ENCODE measurements around the gene MAST3. TPM values are rescaled to one million over a fixed set of nuclear protein-coding genes. Genes with fewer than 3 reads are reported as not detected.
"Not testable (repeated sequence)": the region's sequence is repeated elsewhere in the genome, so short reads cannot be mapped to it uniquely, and the experiment has no call there.

MAST3 gene
- total and polyA plus RNA-seq, 7 experiments from 2014 or later: 10.2 to 58.7 (median 37.4) TPM

DNA sequence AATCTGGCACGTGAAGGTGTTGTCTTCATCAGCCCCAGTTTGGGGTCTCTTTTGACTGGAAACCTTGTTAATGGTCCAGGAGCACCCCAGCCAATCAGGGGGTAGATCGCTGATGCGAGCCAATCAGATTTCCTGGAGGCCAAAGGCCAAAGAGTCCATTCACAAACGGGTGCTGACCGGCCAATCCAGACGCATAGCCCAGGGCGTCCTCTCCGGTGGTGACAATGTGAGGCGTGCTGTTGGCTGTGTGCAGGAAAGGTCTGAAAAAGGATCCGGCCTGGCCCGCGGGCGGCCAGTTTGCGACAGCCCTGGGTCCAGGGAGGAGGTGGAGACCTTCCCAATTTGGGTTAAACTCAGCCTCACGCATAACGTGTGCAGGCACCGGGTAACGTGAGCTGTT is 3.1 kb downstream of the MAST3 start:
- H3K27ac Mint-ChIP-seq: peak overlapping the region in 1 of 9 donors; percentile 25

DNA sequence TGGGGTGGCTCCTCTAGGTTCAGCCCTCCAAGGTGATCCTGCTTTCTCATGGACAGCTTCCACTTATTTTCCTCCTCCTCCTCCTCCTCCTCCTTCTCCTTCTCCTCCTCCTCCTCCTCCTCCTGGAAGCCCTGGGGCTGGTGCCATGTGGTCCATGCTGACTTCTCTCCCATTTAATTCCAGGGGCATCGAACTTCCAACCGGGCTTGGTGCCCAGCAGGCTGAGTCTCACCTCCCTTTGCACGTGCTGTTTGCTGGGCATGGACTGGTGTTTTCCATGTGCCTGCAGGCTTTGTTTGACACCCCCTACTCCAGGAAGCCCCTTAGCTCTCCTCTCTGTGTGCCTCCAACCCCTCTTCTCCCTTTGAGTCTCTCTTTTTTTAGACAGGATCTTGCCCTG is 3.7 kb downstream of the MAST3 start:
- intact Hi-C loops (cut with micrococcal nuclease): no loop called here
- ChIA-PET POLR2A (interaction anchor here (0.6 kb wide), 2 partner anchors 70 to 250 kb away, joined by 3 read pairs; no protein-coding TSS in a partner anchor), CTCF (no interaction called here)
- no peaks in the 10 kb centered on the region for H3K9me3 ChIP-seq (ENCODE audit: control insufficient read depth in 2 of 3, low read length in 3 of 3)
- peaks cover 0 to 18% (median 0%) of the 10 kb centered on the region in 5 donors for H3K27me3 Mint-ChIP-seq
- peaks cover 18 to 42% (median 38%) of the 10 kb centered on the region in 7 donors for H3K4me1 Mint-ChIP-seq
- H3K4me3 ChIP-seq (ENCODE audit: low read length): no peak overlapping the region
- H3K27ac Mint-ChIP-seq: peak overlapping the region in 3 of 9 donors; percentile 19 to 72 (median 25)
- H3K36me3 Mint-ChIP-seq: peaks cover 0 to 4% (median 2%) of the 10 kb centered on the region in 5 donors
- DNase-seq (no peak), ATAC-seq (no peak)
- H3K27me3 ChIP-seq (ENCODE audit: control insufficient read depth in 2 of 2, insufficient read depth in 2 of 2, low read length in 2 of 2): no peaks in the 10 kb centered on the region
- H3K36me3 ChIP-seq (ENCODE audit: control insufficient read depth in 2 of 3, insufficient read depth in 3 of 3, low read length in 3 of 3): no peaks in the 10 kb centered on the region
- no peak overlapping the region for H3K27ac ChIP-seq (ENCODE audit: low read depth, low read length)
- H3K4me3 Mint-ChIP-seq: no peak overlapping the region
- peaks cover 13 to 23% of the 10 kb centered on the region in 2 donors for H3K4me1 ChIP-seq (ENCODE audit: control insufficient read depth in 2 of 2, insufficient read depth in 2 of 2, low read length in 2 of 2)
- H3K9me3 Mint-ChIP-seq: no peaks in the 10 kb centered on the region

More for the DNA sequence above, 3.1 kb downstream of the MAST3 start:
- H3K4me3 ChIP-seq (ENCODE audit: low read length): no peak overlapping the region
- ChIA-PET POLR2A (interaction anchor here (0.6 to 15.6 kb wide), 2 partner anchors 6 to 249 kb away, joined by 3 to 169 read pairs; no protein-coding TSS in a partner anchor), CTCF (no interaction called here)
- DNase-seq (no peak), ATAC-seq (no peak)
- no peaks in the 10 kb centered on the region for H3K9me3 ChIP-seq (ENCODE audit: control insufficient read depth in 2 of 3, low read length in 3 of 3)
- H3K4me1 ChIP-seq (ENCODE audit: control insufficient read depth in 2 of 2, insufficient read depth in 2 of 2, low read length in 2 of 2): peaks cover 13 to 23% of the 10 kb centered on the region in 2 donors
- H3K4me1 Mint-ChIP-seq: peaks cover 18 to 45% (median 39%) of the 10 kb centered on the region in 7 donors
- intact Hi-C loops (cut with micrococcal nuclease): no loop called here
- H3K4me3 Mint-ChIP-seq: no peak overlapping the region
- H3K36me3 ChIP-seq (ENCODE audit: control insufficient read depth in 2 of 3, insufficient read depth in 3 of 3, low read length in 3 of 3): no peaks in the 10 kb centered on the region
- H3K27ac ChIP-seq (ENCODE audit: low read depth, low read length): no peak overlapping the region
- peaks cover 0 to 18% (median 0%) of the 10 kb centered on the region in 5 donors for H3K27me3 Mint-ChIP-seq
- peaks cover 0 to 4% (median 2%) of the 10 kb centered on the region in 5 donors for H3K36me3 Mint-ChIP-seq
- H3K27me3 ChIP-seq (ENCODE audit: control insufficient read depth in 2 of 2, insufficient read depth in 2 of 2, low read length in 2 of 2): no peaks in the 10 kb centered on the region
- H3K9me3 Mint-ChIP-seq: no peaks in the 10 kb centered on the region

GRCh38 chr19:18102916-18103542 is 5.5 kb downstream of the MAST3 start:
- H3K27ac ChIP-seq (ENCODE audit: low read depth, low read length): no peak overlapping the region
- H3K36me3 ChIP-seq (ENCODE audit: control insufficient read depth in 2 of 3, insufficient read depth in 3 of 3, low read length in 3 of 3): no peaks in the 10 kb centered on the region
- CTCF ChIA-PET: interaction anchor here (0.6 to 0.9 kb wide), 2 partner anchors 14 kb away, joined by 3 read pairs; no protein-coding TSS in a partner anchor
- peak overlapping the region in 1 of 9 donors; percentile 28 for H3K27ac Mint-ChIP-seq
- H3K4me3 ChIP-seq (ENCODE audit: low read length): no peak overlapping the region
- H3K27me3 ChIP-seq (ENCODE audit: control insufficient read depth in 2 of 2, insufficient read depth in 2 of 2, low read length in 2 of 2): no peaks in the 10 kb centered on the region
- H3K4me3 Mint-ChIP-seq: peak overlapping the region in 4 of 10 donors; percentile 17 to 77 (median 74)
- peaks cover 0 to 4% (median 2%) of the 10 kb centered on the region in 5 donors for H3K36me3 Mint-ChIP-seq
- intact Hi-C loops (cut with micrococcal nuclease): no loop called here
- H3K4me1 Mint-ChIP-seq: peaks cover 23 to 35% (median 30%) of the 10 kb centered on the region in 7 donors
- DNase-seq: no peak
- H3K9me3 ChIP-seq (ENCODE audit: control insufficient read depth in 2 of 3, low read length in 3 of 3): no peaks in the 10 kb centered on the region
- POLR2A ChIA-PET: interaction anchor here (0.7 to 10.7 kb wide), 2 partner anchors 10 to 17 kb away, joined by 3 to 169 read pairs; partner anchors contain the start of genes IL12RB1 and MAST3
- H3K27me3 Mint-ChIP-seq: peaks cover 0 to 18% (median 0%) of the 10 kb centered on the region in 5 donors
- H3K9me3 Mint-ChIP-seq: no peaks in the 10 kb centered on the region
- no peak for ATAC-seq
- H3K4me1 ChIP-seq (ENCODE audit: control insufficient read depth in 2 of 2, insufficient read depth in 2 of 2, low read length in 2 of 2): peaks cover 12 to 22% of the 10 kb centered on the region in 2 donors

- POLR2A ChIA-PET: interaction anchor here (2.0 to 10.7 kb wide), 2 partner anchors 12 to 176 kb away, joined by 4 to 169 read pairs; partner anchors contain the start of genes IL12RB1, JUND and MAST3
- CTCF ChIA-PET: interaction anchor here (1.1 to 1.3 kb wide), 2 partner anchors 9 to 13 kb away, joined by 3 to 6 read pairs; no protein-coding TSS in a partner anchor
- Mint-ChIP-seq H3K9me3 (no peaks in the 10 kb centered on the region), H3K4me1 (peaks cover 14 to 28% (median 25%) of the 10 kb centered on the region in 7 donors), H3K4me3 (peak overlapping the region; percentile 73 to 85 (median 77)), H3K27me3 (peaks cover 0 to 6% (median 0%) of the 10 kb centered on the region in 5 donors), H3K27ac (peak overlapping the region in 8 of 9 donors; percentile 28 to 71 (median 58)), H3K36me3 (peaks cover 0 to 4% (median under 1%) of the 10 kb centered on the region in 5 donors)
- intact Hi-C loops (cut with micrococcal nuclease): loop anchor here (2.0 kb wide), 1 partner anchor 14 kb away; no protein-coding TSS in a partner anchor
- Histone ChIP-seq H3K9me3 (ENCODE audit: control insufficient read depth in 2 of 3, low read length in 3 of 3) (no peaks in the 10 kb centered on the region), H3K27ac (ENCODE audit: low read depth, low read length) (peak overlapping the region; percentile 64), H3K27me3 (ENCODE audit: control insufficient read depth in 2 of 2, insufficient read depth in 2 of 2, low read length in 2 of 2) (no peaks in the 10 kb centered on the region), H3K4me3 (ENCODE audit: low read length) (peak overlapping the region; percentile 72), H3K36me3 (ENCODE audit: control insufficient read depth in 2 of 3, insufficient read depth in 3 of 3, low read length in 3 of 3) (no peaks in the 10 kb centered on the region), H3K4me1 (ENCODE audit: control insufficient read depth in 2 of 2, insufficient read depth in 2 of 2, low read length in 2 of 2) (peaks cover 4 to 6% of the 10 kb centered on the region in 2 donors)
- DNase-seq (no peak), ATAC-seq (no peak)
These were observed 7.2 kb downstream of the MAST3 start for GRCh38 chr19:18104793-18105131.

- not testable (repeated sequence) for H3K27ac ChIP-seq (ENCODE audit: low read depth, low read length); H3K9me3 ChIP-seq (ENCODE audit: control insufficient read depth in 2 of 3, low read length in 3 of 3); DNase-seq; H3K9me3 Mint-ChIP-seq; H3K36me3 Mint-ChIP-seq; H3K36me3 ChIP-seq (ENCODE audit: control insufficient read depth in 2 of 3, insufficient read depth in 3 of 3, low read length in 3 of 3); H3K4me1 ChIP-seq (ENCODE audit: control insufficient read depth in 2 of 2, insufficient read depth in 2 of 2, low read length in 2 of 2); ATAC-seq; H3K27me3 Mint-ChIP-seq; H3K27ac Mint-ChIP-seq; H3K4me3 ChIP-seq (ENCODE audit: low read length); H3K27me3 ChIP-seq (ENCODE audit: control insufficient read depth in 2 of 2, insufficient read depth in 2 of 2, low read length in 2 of 2)
- ChIA-PET CTCF (interaction anchor here (0.7 to 1.3 kb wide), 2 partner anchors 8 to 22 kb away, joined by 4 to 6 read pairs; no protein-coding TSS in a partner anchor), POLR2A (interaction anchor here (0.8 to 10.7 kb wide), 3 partner anchors 12 to 176 kb away, joined by 4 to 169 read pairs (median 4); partner anchors contain the start of genes IL12RB1, JUND and MAST3)
- Mint-ChIP-seq H3K4me1 (peaks cover 13 to 26% (median 23%) of the 10 kb centered on the region in 7 donors), H3K4me3 (peak overlapping the region in 2 of 10 donors; percentile 84 to 85)
- intact Hi-C loops (cut with micrococcal nuclease): loop anchor here (2.0 kb wide), 1 partner anchor 14 kb away; no protein-coding TSS in a partner anchor
These were observed 7.7 kb downstream of the MAST3 start for GRCh38 chr19:18105259-18105658.

- H3K4me1 ChIP-seq (ENCODE audit: control insufficient read depth in 2 of 2, insufficient read depth in 2 of 2, low read length in 2 of 2): peaks cover 12 to 16% of the 10 kb centered on the region in 2 donors
- H3K27ac ChIP-seq (ENCODE audit: low read depth, low read length): no peak overlapping the region
- CTCF ChIA-PET: interaction anchor here (3.1 kb wide), 1 partner anchor 17 kb away, joined by 16 read pairs; no protein-coding TSS in a partner anchor
These were observed 9.7 kb downstream of the MAST3 start for GRCh38 chr19:18107235-18107634.

More at GRCh38 chr19:18107235-18107634, 9.7 kb downstream of the MAST3 start:
- POLR2A ChIA-PET: interaction anchor here (4.9 to 10.7 kb wide), 2 partner anchors 11 to 14 kb away, joined by 27 to 169 read pairs; partner anchors contain the start of genes IL12RB1 and MAST3
- DNase-seq: no peak
- H3K36me3 Mint-ChIP-seq: peaks cover 0 to 3% (median 0%) of the 10 kb centered on the region in 5 donors
- H3K4me3 ChIP-seq (ENCODE audit: low read length): no peak overlapping the region
- H3K27me3 Mint-ChIP-seq: peaks cover 0 to 5% (median 0%) of the 10 kb centered on the region in 5 donors
- H3K4me3 Mint-ChIP-seq: peak overlapping the region in 5 of 10 donors; percentile 21 to 73 (median 23)
- peaks cover 15 to 31% (median 22%) of the 10 kb centered on the region in 7 donors for H3K4me1 Mint-ChIP-seq
- intact Hi-C loops (cut with micrococcal nuclease): no loop called here
- peak overlapping the region in 3 of 9 donors; percentile 25 to 87 (median 47) for H3K27ac Mint-ChIP-seq
- H3K9me3 Mint-ChIP-seq: no peaks in the 10 kb centered on the region
- H3K9me3 ChIP-seq (ENCODE audit: control insufficient read depth in 2 of 3, low read length in 3 of 3): no peaks in the 10 kb centered on the region
- no peak for ATAC-seq
- H3K36me3 ChIP-seq (ENCODE audit: control insufficient read depth in 2 of 3, insufficient read depth in 3 of 3, low read length in 3 of 3): no peaks in the 10 kb centered on the region
- H3K27me3 ChIP-seq (ENCODE audit: control insufficient read depth in 2 of 2, insufficient read depth in 2 of 2, low read length in 2 of 2): no peaks in the 10 kb centered on the region
